Stomach (tissue), 4 donors: ENCODE data around the gene COL4A1.

Experiments used
- EP300 ChIP-seq: sonication (generic); formaldehyde crosslinking; IDR thresholded peaks from one replicate; pipeline ENCODE4 v1.6.1; 2017; ENCODE audit warnings: antibody characterized with exemption
- POLR2A ChIP-seq, 4 donors: fragments of 450-650 bp; IDR thresholded peaks; one replicate each; pipeline ENCODE4 v1.6.1; 2016; ENCODE audit warnings: antibody characterized with exemption in 4 of 4, control low read depth in 2 of 4, mild to moderate bottlenecking in 1 of 4, moderate library complexity in 1 of 4
- POLR2AphosphoS5 ChIP-seq, 3 donors: sonication (generic); formaldehyde crosslinking; IDR thresholded peaks; one replicate each; pipeline ENCODE4 v1.6.1; 2016; ENCODE audit warnings: antibody characterized with exemption in 3 of 3
- TF ChIP-seq, protein P1 (sequence below), 7 experiments: fragments of 450-650 bp in 4 of 7; fragments of 200-600 bp in 3 of 7; sonication (generic) in 3 of 7; IDR thresholded peaks; one replicate each; pipeline ENCODE4 v1.5.1; 2016 to 2019; ENCODE audit warnings: antibody characterized with exemption in 7 of 7, control low read depth in 2 of 7, mild to moderate bottlenecking in 1 of 7

DNA sequence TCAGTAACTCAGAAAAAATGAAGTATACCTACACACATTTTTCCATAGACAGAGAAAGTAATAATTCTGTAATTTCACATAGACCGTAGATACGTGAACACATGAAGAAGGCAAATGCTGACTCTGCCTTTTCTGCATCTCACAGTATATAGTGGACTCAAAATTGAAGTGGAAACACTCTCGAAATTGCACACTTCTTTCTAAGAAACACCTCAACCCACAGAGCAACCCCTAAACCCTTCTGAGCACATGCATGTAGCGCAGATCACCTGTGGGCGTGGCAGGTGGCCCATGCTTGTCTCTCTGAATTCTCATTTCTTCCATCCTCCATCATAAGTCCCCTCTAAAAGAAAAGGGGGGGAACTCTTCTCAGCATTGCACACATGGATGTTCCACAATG lies 34.7 kb downstream of the COL4A1 start:
- TF ChIP-seq POLR2AphosphoS5 (IDR thresholded peaks at IDR 0.05): no peak
- TF ChIP-seq, protein P1, sequence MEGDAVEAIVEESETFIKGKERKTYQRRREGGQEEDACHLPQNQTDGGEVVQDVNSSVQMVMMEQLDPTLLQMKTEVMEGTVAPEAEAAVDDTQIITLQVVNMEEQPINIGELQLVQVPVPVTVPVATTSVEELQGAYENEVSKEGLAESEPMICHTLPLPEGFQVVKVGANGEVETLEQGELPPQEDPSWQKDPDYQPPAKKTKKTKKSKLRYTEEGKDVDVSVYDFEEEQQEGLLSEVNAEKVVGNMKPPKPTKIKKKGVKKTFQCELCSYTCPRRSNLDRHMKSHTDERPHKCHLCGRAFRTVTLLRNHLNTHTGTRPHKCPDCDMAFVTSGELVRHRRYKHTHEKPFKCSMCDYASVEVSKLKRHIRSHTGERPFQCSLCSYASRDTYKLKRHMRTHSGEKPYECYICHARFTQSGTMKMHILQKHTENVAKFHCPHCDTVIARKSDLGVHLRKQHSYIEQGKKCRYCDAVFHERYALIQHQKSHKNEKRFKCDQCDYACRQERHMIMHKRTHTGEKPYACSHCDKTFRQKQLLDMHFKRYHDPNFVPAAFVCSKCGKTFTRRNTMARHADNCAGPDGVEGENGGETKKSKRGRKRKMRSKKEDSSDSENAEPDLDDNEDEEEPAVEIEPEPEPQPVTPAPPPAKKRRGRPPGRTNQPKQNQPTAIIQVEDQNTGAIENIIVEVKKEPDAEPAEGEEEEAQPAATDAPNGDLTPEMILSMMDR (IDR thresholded peaks at IDR 0.05): no peak
- no peak for TF ChIP-seq EP300
- TF ChIP-seq POLR2A (IDR thresholded peaks at IDR 0.05): no peak
